H9 (cell line): ENCODE results near the gene DNAH1. TPM values are rescaled to one million over a fixed set of nuclear protein-coding genes. Genes with fewer than 3 reads are reported as not detected.

Experiments used
- DNase-seq: peaks from one replicate; pipeline ENCODE4 v3.0.0-alpha.2; 2017
- H2AFZ ChIP-seq: one replicate; pipeline ENCODE4 v1.6.1; 2013; ENCODE audit warnings: mild to moderate bottlenecking, low read length, control low read depth, moderate library complexity
- H2AK5ac ChIP-seq: 2 replicates; pipeline ENCODE4 v1.6.1; 2013; ENCODE audit warnings: low read length, control low read depth, mixed read lengths; ENCODE audit not compliant: insufficient read length
- H2BK120ac ChIP-seq: one replicate; pipeline ENCODE4 v1.6.1; 2013; ENCODE audit warnings: low read depth, mild to moderate bottlenecking, low read length, control low read depth, inconsistent platforms; ENCODE audit not compliant: poor library complexity, severe bottlenecking
- H2BK12ac ChIP-seq: 2 replicates; pipeline ENCODE4 v1.6.1; 2013; ENCODE audit warnings: low read length, control low read depth, mixed read lengths, low read depth; ENCODE audit not compliant: insufficient read length
- H2BK15ac ChIP-seq: 2 replicates; pipeline ENCODE4 v1.6.1; 2013; ENCODE audit warnings: low read depth, low read length, control low read depth
- H2BK20ac ChIP-seq: one replicate; pipeline ENCODE4 v1.6.1; 2013; ENCODE audit warnings: low read depth, mild to moderate bottlenecking, low read length, control low read depth, inconsistent platforms; ENCODE audit not compliant: poor library complexity, severe bottlenecking
- H2BK5ac ChIP-seq: 2 replicates; pipeline ENCODE4 v1.6.1; 2013; ENCODE audit warnings: low read length, control low read depth, mixed read lengths; ENCODE audit not compliant: insufficient read length
- H3K14ac ChIP-seq: 2 replicates; pipeline ENCODE4 v1.6.1; 2013; ENCODE audit warnings: low read length, control low read depth; ENCODE audit not compliant: insufficient read depth
- H3K18ac ChIP-seq: 2 replicates; pipeline ENCODE4 v1.6.1; 2013; ENCODE audit warnings: low read depth, mild to moderate bottlenecking, mixed read lengths, low read length, control low read depth; ENCODE audit not compliant: insufficient read length
- H3K23ac ChIP-seq: 2 replicates; pipeline ENCODE4 v1.6.1; 2013; ENCODE audit warnings: low read length, control low read depth, mixed read lengths, low read depth; ENCODE audit not compliant: insufficient read length
- H3K23me2 ChIP-seq: 2 replicates; pipeline ENCODE4 v1.6.1; 2013; ENCODE audit warnings: low read depth, mild to moderate bottlenecking, mixed read lengths, low read length, control low read depth; ENCODE audit not compliant: insufficient read length, poor library complexity, severe bottlenecking
- H3K27ac ChIP-seq: 2 replicates; pipeline ENCODE4 v1.5.1; 2013; ENCODE audit warnings: low read length, control low read depth, mixed read lengths, low read depth; ENCODE audit not compliant: insufficient read length
- H3K27me3 ChIP-seq: 2 replicates; pipeline ENCODE4 v1.6.1; 2013; ENCODE audit warnings: low read length, control low read depth, inconsistent platforms; ENCODE audit not compliant: insufficient read depth
- H3K4ac ChIP-seq: 2 replicates; pipeline ENCODE4 v1.6.1; 2013; ENCODE audit warnings: low read depth, mild to moderate bottlenecking, control low read depth, inconsistent platforms, low read length, moderate library complexity
- H3K4me1 ChIP-seq: 2 replicates; pipeline ENCODE4 v1.6.1; 2013; ENCODE audit warnings: low read length, control low read depth, inconsistent platforms; ENCODE audit not compliant: insufficient read depth
- H3K4me2 ChIP-seq: 2 replicates; pipeline ENCODE4 v1.6.1; 2013; ENCODE audit warnings: low read length, control low read depth, mixed read lengths; ENCODE audit not compliant: insufficient read length, insufficient read depth
- H3K56ac ChIP-seq: 2 replicates; pipeline ENCODE4 v1.6.1; 2013; ENCODE audit warnings: low read depth, mild to moderate bottlenecking, mixed read lengths, low read length, control low read depth; ENCODE audit not compliant: insufficient read length
- H3K79me1 ChIP-seq: 2 replicates; pipeline ENCODE4 v1.6.1; 2013; ENCODE audit warnings: low read depth, mild to moderate bottlenecking, moderate library complexity, low read length, control low read depth, inconsistent platforms; ENCODE audit not compliant: insufficient read depth, poor library complexity, severe bottlenecking
- H3K79me2 ChIP-seq: 2 replicates; pipeline ENCODE4 v1.6.1; 2013; ENCODE audit warnings: low read length, control low read depth, inconsistent platforms; ENCODE audit not compliant: insufficient read depth
- H3K9ac ChIP-seq: 2 replicates; pipeline ENCODE4 v1.6.1; 2013; ENCODE audit warnings: low read length, control low read depth, mixed read lengths; ENCODE audit not compliant: insufficient read length; ENCODE audit errors: extremely low read depth
- H3K9me3 ChIP-seq: one replicate; pipeline ENCODE4 v1.6.1; 2013; ENCODE audit warnings: low read depth, low read length, inconsistent platforms; ENCODE audit not compliant: control insufficient read depth
- H3T11ph ChIP-seq: one replicate; pipeline ENCODE4 v1.6.1; 2013; ENCODE audit warnings: mild to moderate bottlenecking, low read length, control low read depth, inconsistent platforms
- H4K20me1 ChIP-seq: one replicate; pipeline ENCODE4 v1.6.1; 2013; ENCODE audit not compliant: control insufficient read depth, insufficient read length, insufficient read depth
- H4K5ac ChIP-seq: 2 replicates; pipeline ENCODE4 v1.6.1; 2013; ENCODE audit warnings: low read depth, mild to moderate bottlenecking, mixed read lengths, low read length, control low read depth; ENCODE audit not compliant: insufficient read length
- H4K8ac ChIP-seq: replicated peaks from 2 replicates; pipeline ENCODE4 v1.6.1; 2013; ENCODE audit warnings: low read length, control low read depth, mixed read lengths, low read depth; ENCODE audit not compliant: insufficient read length
- H4K91ac ChIP-seq: 2 replicates; pipeline ENCODE4 v1.6.1; 2013; ENCODE audit warnings: low read depth, mild to moderate bottlenecking, moderate library complexity, mixed read lengths, low read length, control low read depth; ENCODE audit not compliant: insufficient read length
- H3K27ac Mint-ChIP-seq, 3 experiments: 2 replicates in 2 of 3; 3 replicates in 1 of 3; pipeline ENCODE4 v1.8.0; 2020 to 2021; ENCODE audit warnings: mixed read lengths in 3 of 3, mild to moderate bottlenecking in 1 of 3, moderate library complexity in 1 of 3
- H3K27me3 Mint-ChIP-seq: 2 replicates; pipeline ENCODE4 v1.8.0; 2021; ENCODE audit warnings: low read depth, mild to moderate bottlenecking, moderate library complexity, mixed read lengths
- H3K36me3 Mint-ChIP-seq, 3 experiments: 2 replicates in 2 of 3; 3 replicates in 1 of 3; pipeline ENCODE4 v1.8.0; 2020 to 2021; ENCODE audit warnings: low read depth in 3 of 3, mixed read lengths in 3 of 3; ENCODE audit not compliant: insufficient read depth in 1 of 3
- H3K4me1 Mint-ChIP-seq, 2 experiments: 2 replicates each; pipeline ENCODE4 v1.8.0; 2020; ENCODE audit warnings: mixed read lengths in 2 of 2
- H3K4me3 Mint-ChIP-seq, 2 experiments: 2 replicates in 1 of 2; 3 replicates in 1 of 2; pipeline ENCODE4 v1.8.0; 2020 to 2021; ENCODE audit warnings: mild to moderate bottlenecking in 2 of 2, mixed read lengths in 2 of 2, moderate library complexity in 1 of 2
- H3K9me3 Mint-ChIP-seq, 2 experiments: 2 replicates in 1 of 2; 3 replicates in 1 of 2; pipeline ENCODE4 v1.8.0; 2020; ENCODE audit warnings: mild to moderate bottlenecking in 2 of 2, mixed read lengths in 2 of 2, moderate library complexity in 1 of 2
- WGBS: extraction: QIAGEN DNeasy Blood & Tissue Kit; methylation state at CpG from one replicate; pipeline ENCODE4 v1.1.7; 2013; ENCODE audit warnings: missing lambda C conversion rate, low lambda C conversion rate, mixed read lengths; ENCODE audit not compliant: insufficient read length; ENCODE audit errors: extremely low coverage; 5-methylcytosine and 5-hydroxymethylcytosine counted together
- total RNA-seq: library from RNA; stranded (reverse); gene quantifications from 2 replicates; pipeline ENCODE4 v1.2.1, GENCODE V29; 2021
- TF ChIP-seq, protein P1 (sequence below): fragments of 200-600 bp; sonication (generic); conservative IDR thresholded peaks from 3 replicates; pipeline ENCODE4 v1.8.0; 2021; ENCODE audit warnings: antibody characterized with exemption, mild to moderate bottlenecking

The DNAH1 gene
- total RNA-seq, 1 experiment from 2014 or later: 2.0 TPM

- Histone ChIP-seq H3K23ac (no peak overlapping the region), H3K9ac (no peak overlapping the region), H3K9me3 (no peaks in the 10 kb centered on the region), H2AFZ (no peak overlapping the region), H2BK15ac (no peak overlapping the region), H3K79me1 (no peaks in the 10 kb centered on the region), H3K4me2 (no peak overlapping the region), H2BK20ac (no peak overlapping the region), H2BK120ac (no peak overlapping the region), H4K91ac (no peak overlapping the region), H3K56ac (no peak overlapping the region), H2AK5ac (no peak overlapping the region), H3K14ac (no peak overlapping the region; the same call in 1 of the 2 replicates), H2BK5ac (no peak overlapping the region), H4K5ac (no peak overlapping the region), H3K27ac (no peak overlapping the region), H3K23me2 (no peaks in the 10 kb centered on the region), H3K27me3 (no peaks in the 10 kb centered on the region), H3K4ac (no peak overlapping the region), H3K4me1 (no peaks in the 10 kb centered on the region), H3K18ac (no peak overlapping the region), H3K79me2 (no peaks in the 10 kb centered on the region), H4K8ac (no peak overlapping the region), H4K20me1 (no peaks in the 10 kb centered on the region), H3T11ph (no peak overlapping the region), H2BK12ac (no peak overlapping the region)
- Mint-ChIP-seq H3K27ac (no peak overlapping the region), H3K4me1 (peaks cover 3 to 5% of the 10 kb centered on the region in 2 experiments; a peak in 2 of 4 replicates), H3K9me3 (no peaks in the 10 kb centered on the region), H3K4me3 (no peak overlapping the region), H3K36me3 (no peaks in the 10 kb centered on the region), H3K27me3 (no peaks in the 10 kb centered on the region)
- no peak for DNase-seq
- no CpG with 5 or more reads among the region's 12 CpGs for WGBS
- TF ChIP-seq, protein P1, sequence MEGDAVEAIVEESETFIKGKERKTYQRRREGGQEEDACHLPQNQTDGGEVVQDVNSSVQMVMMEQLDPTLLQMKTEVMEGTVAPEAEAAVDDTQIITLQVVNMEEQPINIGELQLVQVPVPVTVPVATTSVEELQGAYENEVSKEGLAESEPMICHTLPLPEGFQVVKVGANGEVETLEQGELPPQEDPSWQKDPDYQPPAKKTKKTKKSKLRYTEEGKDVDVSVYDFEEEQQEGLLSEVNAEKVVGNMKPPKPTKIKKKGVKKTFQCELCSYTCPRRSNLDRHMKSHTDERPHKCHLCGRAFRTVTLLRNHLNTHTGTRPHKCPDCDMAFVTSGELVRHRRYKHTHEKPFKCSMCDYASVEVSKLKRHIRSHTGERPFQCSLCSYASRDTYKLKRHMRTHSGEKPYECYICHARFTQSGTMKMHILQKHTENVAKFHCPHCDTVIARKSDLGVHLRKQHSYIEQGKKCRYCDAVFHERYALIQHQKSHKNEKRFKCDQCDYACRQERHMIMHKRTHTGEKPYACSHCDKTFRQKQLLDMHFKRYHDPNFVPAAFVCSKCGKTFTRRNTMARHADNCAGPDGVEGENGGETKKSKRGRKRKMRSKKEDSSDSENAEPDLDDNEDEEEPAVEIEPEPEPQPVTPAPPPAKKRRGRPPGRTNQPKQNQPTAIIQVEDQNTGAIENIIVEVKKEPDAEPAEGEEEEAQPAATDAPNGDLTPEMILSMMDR: no peak
These were observed 43.2 kb downstream of the DNAH1 start for GRCh38 chr3:52359116-52359855.
